LNCaP clone FGC (cell line): ENCODE results near the gene SET.
"Not testable (repeated sequence)": the region's sequence is repeated elsewhere in the genome, so short reads cannot be mapped to it uniquely, and the experiment has no call there.

Experiments
- DNase-seq: peaks from one replicate; pipeline ENCODE4 v3.0.0-alpha.2; 2011; ENCODE audit warnings: low read depth
- H3K4me3 ChIP-seq: 2 replicates; pipeline ENCODE4 v1.5.1; 2011; ENCODE audit warnings: mild to moderate bottlenecking, low read depth, low read length, control low read depth
- CTCF ChIP-seq: IDR thresholded peaks from 2 replicates; pipeline ENCODE4 v1.5.1; 2012; ENCODE audit warnings: mild to moderate bottlenecking; ENCODE audit not compliant: control insufficient read depth, insufficient read depth; ENCODE audit errors: extremely low read depth

SET gene

GRCh38 chr9:128688501-128689292 is at the start of gene SET:
TSS of gene SET (plus strand) at chr9:128689222. CDS start at chr9:128689583, 361 bp downstream.
- DNase-seq, result no peak
- no peak for TF ChIP-seq CTCF
- peak within 1 kb of the TSS; percentile 97 for H3K4me3 ChIP-seq

GRCh38 chr9:128640603-128641002 is 48.4 kb upstream of the SET start:
- DNase-seq, result no peak
- no peak for TF ChIP-seq CTCF
- H3K4me3 ChIP-seq, result no peak overlapping the region

- DNase-seq, result no peak
- TF ChIP-seq CTCF, result no peak
- no peak overlapping the region for H3K4me3 ChIP-seq
Measured at GRCh38 chr9:128642675-128643245, 46.3 kb upstream of the SET start.

- no peak for TF ChIP-seq CTCF
- DNase-seq, result no peak
Measured at GRCh38 chr9:128643519-128644300, 45.3 kb upstream of the SET start.

GRCh38 chr9:128648206-128648605 is 40.8 kb upstream of the SET start:
- not testable (repeated sequence) for H3K4me3 ChIP-seq, DNase-seq
- peak; percentile 13; the same call in 1 of the 2 replicates for TF ChIP-seq CTCF

More at GRCh38 chr9:128643519-128644300, 45.3 kb upstream of the SET start:
- no peak overlapping the region for H3K4me3 ChIP-seq

- DNase-seq, result no peak
- no peak for TF ChIP-seq CTCF
- no peak overlapping the region for H3K4me3 ChIP-seq
Measured at GRCh38 chr9:128651798-128652197, 37.2 kb upstream of the SET start.
